Articular chondrocyte of knee joint (primary cell): ENCODE results near the gene FBXO48. TPM values are rescaled to one million over a fixed set of nuclear protein-coding genes. Genes with fewer than 3 reads are reported as not detected.

Source experiments
- total RNA-seq: library from RNA; depleted of rRNA; stranded (reverse); fragments of >200 nt; gene quantifications from 2 replicates; pipeline ENCODE4 v1.2.3, GENCODE V29; 2012

The FBXO48 gene, protein sequence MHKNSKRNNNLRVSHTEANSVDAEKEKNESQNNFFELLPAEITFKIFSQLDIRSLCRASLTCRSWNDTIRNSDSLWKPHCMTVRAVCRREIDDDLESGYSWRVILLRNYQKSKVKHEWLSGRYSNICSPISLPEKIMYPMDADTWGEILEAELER
- total RNA-seq: 1.2 and 1.3 TPM in 2 replicates

DNA sequence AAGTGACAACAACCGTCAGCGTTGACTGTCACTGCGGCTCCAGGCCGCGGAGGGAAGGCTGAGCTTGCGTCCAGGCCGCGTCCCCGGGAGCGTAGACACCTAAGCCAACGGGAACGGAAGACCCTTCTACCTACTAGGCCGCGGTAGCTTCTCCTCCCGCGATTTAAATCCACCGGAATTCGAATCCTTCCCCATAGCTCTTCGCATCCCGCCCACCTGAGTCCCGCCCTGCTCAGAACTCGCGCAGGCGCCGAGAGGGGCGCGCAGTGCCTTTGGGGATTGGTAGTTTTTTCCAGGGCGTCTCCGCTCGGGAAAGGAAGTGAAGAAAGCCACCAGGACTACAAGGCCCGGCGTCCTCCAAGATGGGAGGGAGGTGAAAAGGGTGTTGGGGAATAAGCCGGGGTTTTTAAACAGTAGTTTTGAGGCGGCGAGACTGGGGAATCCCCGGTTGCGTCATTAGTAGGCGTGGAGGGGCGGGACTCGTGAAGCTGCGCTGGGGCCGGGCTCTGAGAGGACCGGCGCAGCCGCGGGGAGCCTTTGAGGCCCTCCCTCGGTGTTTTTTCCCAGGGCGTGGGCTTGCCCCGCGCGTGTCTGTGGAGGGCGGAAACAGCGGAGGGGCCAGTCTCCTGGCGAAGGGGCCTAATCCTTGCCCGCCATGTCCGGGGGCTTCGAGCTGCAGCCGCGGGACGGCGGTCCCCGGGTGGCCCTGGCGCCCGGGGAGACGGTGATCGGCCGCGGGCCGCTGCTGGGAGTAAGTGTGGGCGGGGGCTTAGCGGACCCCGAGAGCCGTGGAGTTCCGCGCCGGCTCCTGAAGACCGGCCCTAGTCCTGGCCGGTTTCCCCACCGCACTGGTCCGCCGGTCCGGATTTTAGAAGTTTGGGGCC lies at the start of gene FBXO48, which contains the start of gene APLF:
Gene FBXO48, minus strand, starts transcription at position 218 of the 884 bp plus-strand sequence. CDS start 2,149 bp downstream, outside the sequence.
Gene APLF, plus strand, starts transcription at position 509 of the 884 bp plus-strand sequence. Its CDS starts 147 bp downstream, at position 656.

Other genes with a start within 250 kb of the FBXO48 start
- gene PPP3R1, start 214.8 kb downstream of the FBXO48 start, total RNA-seq: 39.2 and 40.0 TPM in 2 replicates
- 70.9 and 77.6 TPM in 2 replicates for gene CNRIP1, start 147.3 kb downstream of the FBXO48 start, total RNA-seq
- 0.13 and 0.32 TPM in 2 replicates for gene PLEK, start 102.0 kb downstream of the FBXO48 start, total RNA-seq
- gene APLF, start 291 bp upstream of the FBXO48 start, total RNA-seq: 11.4 and 13.7 TPM in 2 replicates
- 0.11 TPM in 1 of 2 replicates, not detected in the other for gene PROKR1, start 176.3 kb upstream of the FBXO48 start, total RNA-seq